Upper lobe of left lung (tissue), 4 donors: Measurements from ENCODE around the gene PKD2.

Source experiments
- CTCF ChIP-seq, 6 experiments: fragments of 450-650 bp in 4 of 6; fragments of 200-600 bp in 2 of 6; sonication (generic) in 2 of 6; IDR thresholded peaks; one replicate each; pipeline ENCODE4 v1.5.1; 2016 to 2019; ENCODE audit warnings: antibody characterized with exemption in 6 of 6
- EP300 ChIP-seq, 4 donors: sonication (generic); formaldehyde crosslinking; IDR thresholded peaks; one replicate each; pipeline ENCODE4 v1.5.1; 2017; ENCODE audit warnings: antibody characterized with exemption in 4 of 4, control low read depth in 2 of 4
- POLR2A ChIP-seq, 4 donors: fragments of 450-650 bp; IDR thresholded peaks; one replicate each; pipeline ENCODE4 v1.5.1; 2016 to 2017; ENCODE audit warnings: antibody characterized with exemption in 4 of 4, mild to moderate bottlenecking in 2 of 4
- POLR2AphosphoS5 ChIP-seq, 2 donors: sonication (generic); formaldehyde crosslinking; IDR thresholded peaks; one replicate each; pipeline ENCODE4 v1.5.1; 2017; ENCODE audit warnings: antibody characterized with exemption in 2 of 2

- TF ChIP-seq CTCF (IDR thresholded peaks at IDR 0.05) (no peak), POLR2AphosphoS5 (IDR thresholded peaks at IDR 0.05) (no peak), EP300 (IDR thresholded peaks at IDR 0.05) (no peak), POLR2A (IDR thresholded peaks at IDR 0.05) (no peak)
Measured at GRCh38 chr4:88063634-88064296, 56.3 kb downstream of the PKD2 start.
